ENCODE results near the gene VCX3A.
"Not testable (repeated sequence)": the region's sequence is repeated elsewhere in the genome, so short reads cannot be mapped to it uniquely, and the experiment has no call there.

VCX3A gene

GRCh38 chrX:6535018-6535417, at the start of gene VCX3A:
TSS of gene VCX3A (minus strand) at chrX:6535118. CDS start at chrX:6534497, 621 bp downstream.
- CTCF ChIA-PET, H3K27ac Mint-ChIP-seq, H3K4me1 Mint-ChIP-seq, H3K27me3 Mint-ChIP-seq, H3K36me3 Mint-ChIP-seq, H3K4me3 Mint-ChIP-seq, H3K9me3 Mint-ChIP-seq, DNase-seq: not testable (repeated sequence)

- Mint-ChIP-seq H3K36me3 (no peaks in the 10 kb centered on the region), H3K9me3 (no peaks in the 10 kb centered on the region), H3K27me3 (no peaks in the 10 kb centered on the region), H3K4me3 (no peak overlapping the region), H3K4me1 (no peaks in the 10 kb centered on the region), H3K27ac (no peak overlapping the region)
- CTCF ChIA-PET: no interaction called here
- no peak for DNase-seq
Observed at GRCh38 chrX:6574762-6575161, 39.8 kb upstream of the VCX3A start.

- Mint-ChIP-seq H3K27ac (no peak overlapping the region), H3K36me3 (no peaks in the 10 kb centered on the region), H3K4me3 (no peak overlapping the region), H3K4me1 (no peaks in the 10 kb centered on the region), H3K9me3 (no peaks in the 10 kb centered on the region), H3K27me3 (no peaks in the 10 kb centered on the region)
- CTCF ChIA-PET: no interaction called here
- DNase-seq: no peak
Observed at GRCh38 chrX:6568031-6568430, 33.1 kb upstream of the VCX3A start.

GRCh38 chrX:6558979-6559378, 24.1 kb upstream of the VCX3A start:
- Mint-ChIP-seq H3K4me3 (no peak overlapping the region), H3K4me1 (no peaks in the 10 kb centered on the region), H3K27me3 (no peaks in the 10 kb centered on the region), H3K36me3 (no peaks in the 10 kb centered on the region), H3K27ac (no peak overlapping the region), H3K9me3 (peaks cover 1% of the 10 kb centered on the region)
- no peak for DNase-seq
- CTCF ChIA-PET: no interaction called here

- Mint-ChIP-seq H3K9me3 (peaks cover 9% of the 10 kb centered on the region), H3K27ac (no peak overlapping the region), H3K27me3 (no peaks in the 10 kb centered on the region), H3K4me3 (no peak overlapping the region), H3K4me1 (no peaks in the 10 kb centered on the region), H3K36me3 (no peaks in the 10 kb centered on the region)
- CTCF ChIA-PET: no interaction called here
- DNase-seq: no peak
Observed at GRCh38 chrX:6557690-6558089, 22.8 kb upstream of the VCX3A start.

- H3K9me3 Mint-ChIP-seq: peaks cover 13% of the 10 kb centered on the region
- no peak for DNase-seq
- no peak overlapping the region for H3K27ac Mint-ChIP-seq
- H3K4me3 Mint-ChIP-seq: no peak overlapping the region
- H3K27me3 Mint-ChIP-seq: no peaks in the 10 kb centered on the region
- CTCF ChIA-PET: no interaction called here
- H3K36me3 Mint-ChIP-seq: no peaks in the 10 kb centered on the region
- no peaks in the 10 kb centered on the region for H3K4me1 Mint-ChIP-seq
Observed at GRCh38 chrX:6550999-6551398, 16.1 kb upstream of the VCX3A start.

- CTCF ChIA-PET: no interaction called here
Observed at GRCh38 chrX:6545712-6546111, 10.8 kb upstream of the VCX3A start.

GRCh38 chrX:6526564-6527136, 8.3 kb downstream of the VCX3A start:
- Mint-ChIP-seq H3K9me3 (peaks cover 2% of the 10 kb centered on the region), H3K4me3 (no peak overlapping the region), H3K27me3 (no peaks in the 10 kb centered on the region), H3K36me3 (no peaks in the 10 kb centered on the region), H3K27ac (no peak overlapping the region), H3K4me1 (no peaks in the 10 kb centered on the region)
- no peak for DNase-seq
- CTCF ChIA-PET: no interaction called here

More at GRCh38 chrX:6545712-6546111, 10.8 kb upstream of the VCX3A start:
- H3K27ac Mint-ChIP-seq: no peak overlapping the region
- no peaks in the 10 kb centered on the region for H3K4me1 Mint-ChIP-seq
- no peak for DNase-seq
- H3K36me3 Mint-ChIP-seq: no peaks in the 10 kb centered on the region
- no peaks in the 10 kb centered on the region for H3K9me3 Mint-ChIP-seq
- H3K4me3 Mint-ChIP-seq: no peak overlapping the region
- no peaks in the 10 kb centered on the region for H3K27me3 Mint-ChIP-seq

GRCh38 chrX:6517376-6517775, 17.5 kb downstream of the VCX3A start:
- no peaks in the 10 kb centered on the region for H3K9me3 Mint-ChIP-seq
- no peaks in the 10 kb centered on the region for H3K27me3 Mint-ChIP-seq
- DNase-seq: no peak
- H3K36me3 Mint-ChIP-seq: no peaks in the 10 kb centered on the region
- no peak overlapping the region for H3K4me3 Mint-ChIP-seq
- H3K4me1 Mint-ChIP-seq: no peaks in the 10 kb centered on the region
- CTCF ChIA-PET: no interaction called here
- no peak overlapping the region for H3K27ac Mint-ChIP-seq

GRCh38 chrX:6506444-6506843, 28.5 kb downstream of the VCX3A start:
- no peak overlapping the region for H3K4me3 Mint-ChIP-seq
- no peak for DNase-seq
- no peak overlapping the region for H3K27ac Mint-ChIP-seq
- no peaks in the 10 kb centered on the region for H3K36me3 Mint-ChIP-seq
- no peaks in the 10 kb centered on the region for H3K27me3 Mint-ChIP-seq
- H3K9me3 Mint-ChIP-seq: no peaks in the 10 kb centered on the region
- CTCF ChIA-PET: no interaction called here
- H3K4me1 Mint-ChIP-seq: no peaks in the 10 kb centered on the region

GRCh38 chrX:6505960-6506359, 29.0 kb downstream of the VCX3A start:
- Mint-ChIP-seq H3K27ac (peak overlapping the region; percentile 8), H3K4me3 (no peak overlapping the region), H3K36me3 (no peaks in the 10 kb centered on the region), H3K9me3 (no peaks in the 10 kb centered on the region), H3K27me3 (no peaks in the 10 kb centered on the region), H3K4me1 (no peaks in the 10 kb centered on the region)
- CTCF ChIA-PET: no interaction called here
- no peak for DNase-seq

GRCh38 chrX:6500719-6501118, 34.2 kb downstream of the VCX3A start:
- no peaks in the 10 kb centered on the region for H3K27me3 Mint-ChIP-seq
- no peaks in the 10 kb centered on the region for H3K36me3 Mint-ChIP-seq
- no peaks in the 10 kb centered on the region for H3K9me3 Mint-ChIP-seq
- no peak overlapping the region for H3K27ac Mint-ChIP-seq
- no peaks in the 10 kb centered on the region for H3K4me1 Mint-ChIP-seq
- no peak for DNase-seq
- no peak overlapping the region for H3K4me3 Mint-ChIP-seq
- CTCF ChIA-PET: no interaction called here

- Mint-ChIP-seq H3K9me3 (no peaks in the 10 kb centered on the region), H3K4me3 (no peak overlapping the region), H3K36me3 (no peaks in the 10 kb centered on the region), H3K27ac (no peak overlapping the region), H3K4me1 (no peaks in the 10 kb centered on the region), H3K27me3 (no peaks in the 10 kb centered on the region)
- CTCF ChIA-PET: no interaction called here
- DNase-seq: no peak
Observed at GRCh38 chrX:6498324-6498723, 36.6 kb downstream of the VCX3A start.

Measured in activated naive CD4-positive, alpha-beta T cell treated with anti-CD3 and anti-CD28 coated beads, Interleukin-2, amount 10 ng/mL, durations not matched to agents 7 days and 5 days (primary cell).